ENCODE measurements around the gene DNAJC10.

DNA sequence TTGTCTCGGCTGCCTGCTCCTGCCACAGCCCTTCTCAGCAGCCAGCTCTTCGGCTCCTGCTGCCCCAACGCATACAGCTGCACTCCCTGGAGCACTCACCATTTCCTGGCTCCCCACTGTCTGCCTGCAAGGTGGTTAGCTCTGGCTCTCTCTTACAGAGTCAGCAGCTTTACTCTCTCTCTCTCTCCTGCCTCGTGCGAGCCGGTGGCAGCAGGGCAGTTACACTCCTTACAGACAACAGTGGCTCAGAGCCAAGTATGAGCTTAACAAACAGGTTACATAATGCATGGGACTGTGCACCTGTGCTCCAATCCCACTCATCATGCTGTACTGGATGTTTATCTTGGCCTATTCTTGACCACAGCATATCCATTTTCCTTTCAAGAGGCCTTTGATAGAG lies 47.4 kb upstream of the DNAJC10 start:
- TF ChIP-seq, protein P1, sequence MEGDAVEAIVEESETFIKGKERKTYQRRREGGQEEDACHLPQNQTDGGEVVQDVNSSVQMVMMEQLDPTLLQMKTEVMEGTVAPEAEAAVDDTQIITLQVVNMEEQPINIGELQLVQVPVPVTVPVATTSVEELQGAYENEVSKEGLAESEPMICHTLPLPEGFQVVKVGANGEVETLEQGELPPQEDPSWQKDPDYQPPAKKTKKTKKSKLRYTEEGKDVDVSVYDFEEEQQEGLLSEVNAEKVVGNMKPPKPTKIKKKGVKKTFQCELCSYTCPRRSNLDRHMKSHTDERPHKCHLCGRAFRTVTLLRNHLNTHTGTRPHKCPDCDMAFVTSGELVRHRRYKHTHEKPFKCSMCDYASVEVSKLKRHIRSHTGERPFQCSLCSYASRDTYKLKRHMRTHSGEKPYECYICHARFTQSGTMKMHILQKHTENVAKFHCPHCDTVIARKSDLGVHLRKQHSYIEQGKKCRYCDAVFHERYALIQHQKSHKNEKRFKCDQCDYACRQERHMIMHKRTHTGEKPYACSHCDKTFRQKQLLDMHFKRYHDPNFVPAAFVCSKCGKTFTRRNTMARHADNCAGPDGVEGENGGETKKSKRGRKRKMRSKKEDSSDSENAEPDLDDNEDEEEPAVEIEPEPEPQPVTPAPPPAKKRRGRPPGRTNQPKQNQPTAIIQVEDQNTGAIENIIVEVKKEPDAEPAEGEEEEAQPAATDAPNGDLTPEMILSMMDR (conservative IDR thresholded peaks at IDR 0.05; ENCODE audit: low read depth, low read length): no peak
- TF ChIP-seq, protein P2, sequence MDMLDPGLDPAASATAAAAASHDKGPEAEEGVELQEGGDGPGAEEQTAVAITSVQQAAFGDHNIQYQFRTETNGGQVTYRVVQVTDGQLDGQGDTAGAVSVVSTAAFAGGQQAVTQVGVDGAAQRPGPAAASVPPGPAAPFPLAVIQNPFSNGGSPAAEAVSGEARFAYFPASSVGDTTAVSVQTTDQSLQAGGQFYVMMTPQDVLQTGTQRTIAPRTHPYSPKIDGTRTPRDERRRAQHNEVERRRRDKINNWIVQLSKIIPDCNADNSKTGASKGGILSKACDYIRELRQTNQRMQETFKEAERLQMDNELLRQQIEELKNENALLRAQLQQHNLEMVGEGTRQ (IDR thresholded peaks at IDR 0.05; ENCODE audit: low read depth, low read length): no peak
- no peak for TF ChIP-seq MAFK (IDR thresholded peaks at IDR 0.05; ENCODE audit: low read depth, low read length)
- TF ChIP-seq POLR2A (IDR thresholded peaks at IDR 0.05; ENCODE audit: low read depth, low read length): no peak
- TF ChIP-seq RCOR1 (IDR thresholded peaks at IDR 0.05; ENCODE audit: insufficient replicate concordance, low read length): no peak
- TF ChIP-seq RAD21 (IDR thresholded peaks at IDR 0.05; ENCODE audit: low read length): no peak
- no peak for TF ChIP-seq RFX5 (IDR thresholded peaks at IDR 0.05; ENCODE audit: low read depth, low read length)
- TF ChIP-seq MXI1 (IDR thresholded peaks at IDR 0.05; ENCODE audit: borderline replicate concordance, low read depth, low read length): no peak
- TF ChIP-seq CEBPB (IDR thresholded peaks at IDR 0.05; ENCODE audit: low read depth, low read length): no peak
- no peak for TF ChIP-seq MAZ (IDR thresholded peaks at IDR 0.05; ENCODE audit: borderline replicate concordance, low read depth, low read length)
- no peak for TF ChIP-seq CHD1 (IDR thresholded peaks at IDR 0.05; ENCODE audit: low read depth, low read length)
- TF ChIP-seq SMC3 (IDR thresholded peaks at IDR 0.05; ENCODE audit: low read depth, low read length): no peak
